HepG2 (cell line): Measurements from ENCODE around the gene PRUNE1. TPM values are rescaled to one million over a fixed set of nuclear protein-coding genes. Genes with fewer than 3 reads are reported as not detected.

Source experiments
- DNMT1 ChIP-seq: sonication (generic); formaldehyde crosslinking; IDR thresholded peaks from 2 replicates; pipeline ENCODE4 v1.5.1; 2020; ENCODE audit warnings: mild to moderate bottlenecking, missing genetic modification reagents
- E2F2 ChIP-seq: sonication (generic); formaldehyde crosslinking; IDR thresholded peaks from 2 replicates; pipeline ENCODE4 v1.4.0; 2020; ENCODE audit warnings: missing genetic modification reagents, borderline replicate concordance
- GABPA ChIP-seq, 2 experiments: IDR thresholded peaks; 2 replicates each; pipeline ENCODE4 v1.6.1; 2011 to 2016; ENCODE audit warnings: low read depth in 2 of 2, low read length in 1 of 2, missing biosample characterization in 1 of 2, missing genetic modification characterization in 1 of 2
- GRHL1 ChIP-seq: sonication (generic); formaldehyde crosslinking; conservative IDR thresholded peaks from 2 replicates; pipeline ENCODE4 v1.8.0; 2022; ENCODE audit warnings: missing genetic modification reagents
- HNF4A ChIP-seq: sonication (generic); formaldehyde crosslinking; IDR thresholded peaks from 2 replicates; pipeline ENCODE4 v1.4.0; 2020; ENCODE audit warnings: missing genetic modification reagents
- KDM5A ChIP-seq: fragments of 200-600 bp; sonication (generic); IDR thresholded peaks from 2 replicates; pipeline ENCODE4 v1.7.0; 2018; ENCODE audit warnings: antibody characterized with exemption, mild to moderate bottlenecking, low read length, borderline replicate concordance
- POLR2G ChIP-seq: fragments of 200-400 bp; formaldehyde crosslinking; IDR thresholded peaks from 2 replicates; pipeline ENCODE4 v1.6.1; 2018; ENCODE audit warnings: mild to moderate bottlenecking, low read depth, low read length, moderate library complexity
- RAD21 ChIP-seq: fragments of 450-650 bp; formaldehyde crosslinking; IDR thresholded peaks from 2 replicates; pipeline ENCODE4 v1.5.0; 2020; ENCODE audit warnings: mild to moderate bottlenecking
- RAD51 ChIP-seq: fragments of 450-650 bp; IDR thresholded peaks from 2 replicates; pipeline ENCODE4 v1.6.1; 2016; ENCODE audit warnings: borderline replicate concordance
- SMAD3 ChIP-seq: sonication (generic); formaldehyde crosslinking; IDR thresholded peaks from 2 replicates; pipeline ENCODE4 v1.4.0; 2020; ENCODE audit warnings: missing genetic modification reagents
- TEF ChIP-seq: sonication (generic); formaldehyde crosslinking; IDR thresholded peaks from 2 replicates; pipeline ENCODE4 v1.5.0; 2020; ENCODE audit warnings: missing genetic modification reagents
- ZNF18 ChIP-seq: sonication (generic); formaldehyde crosslinking; IDR thresholded peaks from 2 replicates; pipeline ENCODE4 v1.8.0; 2022; ENCODE audit warnings: mild to moderate bottlenecking, missing genetic modification reagents; ENCODE audit not compliant: insufficient replicate concordance
- ZNF343 ChIP-seq: sonication (generic); formaldehyde crosslinking; IDR thresholded peaks from 2 replicates; pipeline ENCODE4 v1.4.0; 2020; ENCODE audit warnings: mild to moderate bottlenecking, missing genetic modification reagents
- ZNF501 ChIP-seq: sonication (generic); formaldehyde crosslinking; IDR thresholded peaks from 2 replicates; pipeline ENCODE4 v1.5.1; 2020; ENCODE audit warnings: mild to moderate bottlenecking, moderate library complexity, missing genetic modification reagents
- ZNF614 ChIP-seq: IDR thresholded peaks from 2 replicates; pipeline ENCODE4 v1.6.1; 2018; ENCODE audit warnings: missing biosample characterization, missing genetic modification reagents, inconsistent platforms, borderline replicate concordance
- polyA plus RNA-seq, 8 experiments: library from polyadenylated mRNA; depleted of rRNA in 3 of 8; stranded (reverse) in 7 of 8; unstranded in 1 of 8; fragments of >200 nt; fragmentation: Illumina TruSeq in 4 of 8; extraction: Trizol in 4 of 8; gene quantifications; 2 replicates each; pipeline versions ENCODE4 v1.2.1 to v1.2.3, GENCODE V29; 2011 to 2016; ENCODE audit warnings: low read depth in 4 of 8, missing spikeins in 1 of 8, mixed read lengths in 1 of 8; ENCODE audit not compliant: insufficient read depth in 1 of 8
- total RNA-seq, 5 experiments: library from RNA; depleted of rRNA; stranded (reverse); fragments of >200 nt; fragmentation: Illumina TruSeq; extraction: Trizol; gene quantifications; 2 replicates each; pipeline ENCODE4 v1.2.3, GENCODE V29; 2016; ENCODE audit warnings: low read depth in 1 of 5
- TF ChIP-seq, protein P1 (sequence below): sonication (generic); formaldehyde crosslinking; IDR thresholded peaks from 2 replicates; pipeline ENCODE4 v1.4.0; 2020; ENCODE audit warnings: missing genetic modification reagents

The PRUNE1 gene
- total and polyA plus RNA-seq, 2 of the 13 experiments (the other 11 are each of a cell fraction or from before 2014, with no cell fraction given), result 19.0 to 31.9 TPM

- no peak for TF ChIP-seq GRHL1 (CRISPR knock-in tag)
- no peak for TF ChIP-seq RAD51
- no peak for TF ChIP-seq GABPA (IDR thresholded peaks at IDR 0.05; ENCODE audit: low read depth, low read length)
- peak; percentile 46; the same call in 1 of the 2 replicates for TF ChIP-seq GABPA (CRISPR knock-in tag; IDR thresholded peaks at IDR 0.05; ENCODE audit: low read depth)
- 0 out of 2 replicates have a peak, but pooled peaks have one; percentile 24 for TF ChIP-seq ZNF501 (CRISPR knock-in tag)
- TF ChIP-seq, protein P1, sequence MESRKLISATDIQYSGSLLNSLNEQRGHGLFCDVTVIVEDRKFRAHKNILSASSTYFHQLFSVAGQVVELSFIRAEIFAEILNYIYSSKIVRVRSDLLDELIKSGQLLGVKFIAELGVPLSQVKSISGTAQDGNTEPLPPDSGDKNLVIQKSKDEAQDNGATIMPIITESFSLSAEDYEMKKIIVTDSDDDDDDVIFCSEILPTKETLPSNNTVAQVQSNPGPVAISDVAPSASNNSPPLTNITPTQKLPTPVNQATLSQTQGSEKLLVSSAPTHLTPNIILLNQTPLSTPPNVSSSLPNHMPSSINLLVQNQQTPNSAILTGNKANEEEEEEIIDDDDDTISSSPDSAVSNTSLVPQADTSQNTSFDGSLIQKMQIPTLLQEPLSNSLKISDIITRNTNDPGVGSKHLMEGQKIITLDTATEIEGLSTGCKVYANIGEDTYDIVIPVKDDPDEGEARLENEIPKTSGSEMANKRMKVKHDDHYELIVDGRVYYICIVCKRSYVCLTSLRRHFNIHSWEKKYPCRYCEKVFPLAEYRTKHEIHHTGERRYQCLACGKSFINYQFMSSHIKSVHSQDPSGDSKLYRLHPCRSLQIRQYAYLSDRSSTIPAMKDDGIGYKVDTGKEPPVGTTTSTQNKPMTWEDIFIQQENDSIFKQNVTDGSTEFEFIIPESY (CRISPR knock-in tag), result peak; percentile 61
- peak; percentile 53; the same call in 1 of the 2 replicates for TF ChIP-seq KDM5A
- TF ChIP-seq TEF (CRISPR knock-in tag), result no peak
- TF ChIP-seq ZNF18, result no peak
- TF ChIP-seq POLR2G, result no peak
- 0 out of 2 replicates have a peak, but pooled peaks have one; percentile 51 for TF ChIP-seq ZNF343 (CRISPR knock-in tag)
- TF ChIP-seq RAD21 (CRISPR knock-in tag), result peak; percentile 91
- TF ChIP-seq HNF4A (CRISPR knock-in tag), result peak; percentile 37; the same call in 1 of the 2 replicates
- peak; percentile 81 for TF ChIP-seq ZNF614 (CRISPR knock-in tag)
- 0 out of 2 replicates have a peak, but pooled peaks have one; percentile 43 for TF ChIP-seq E2F2 (CRISPR knock-in tag)
- TF ChIP-seq SMAD3 (CRISPR knock-in tag), result peak; percentile 72; the same call in 1 of the 2 replicates
- no peak for TF ChIP-seq DNMT1 (CRISPR knock-in tag)
These were observed 28.9 kb upstream of the PRUNE1 start (continued) for GRCh38 chr1:150979092-150980056.
